Posterior cingulate gyrus (tissue), 11 donors: ENCODE data around the gene NUMB.
A peak's percentile ranks its signal among the peaks of the same experiment; 100 is the strongest.

Source experiments
- DNase-seq, 10 donors: peaks; one replicate each; pipeline versions ENCODE4 v3.0.0 to v3.0.0-alpha.2; 2020 to 2021; ENCODE audit warnings: mixed read lengths in 3 of 10
- intact Hi-C: fragments of 100-400 bp; cut with DNase I; formaldehyde crosslinking; loops from one replicate; pipeline ENCODE4 v1.15.1; 2023

NUMB gene

GRCh38 chr14:73467377-73467776 is 9.0 kb upstream of the NUMB start:
- DNase-seq = no peak
- intact Hi-C loops = no loop called here

- DNase-seq = no peak
- intact Hi-C loops = no loop called here
Observed at GRCh38 chr14:73466861-73467260, 8.5 kb upstream of the NUMB start.

- DNase-seq = no peak
- intact Hi-C loops = no loop called here
Observed at GRCh38 chr14:73465823-73466532, 7.6 kb upstream of the NUMB start.

GRCh38 chr14:73463411-73463810 is 5.1 kb upstream of the NUMB start:
- no peak for DNase-seq
- intact Hi-C loops = no loop called here

- intact Hi-C loops = no loop called here
Observed at GRCh38 chr14:73462815-73463214, 4.5 kb upstream of the NUMB start.

GRCh38 chr14:73462048-73462715 is 3.8 kb upstream of the NUMB start:
- DNase-seq = peak; percentile 35 to 94 (median 63)
- intact Hi-C loops = no loop called here

More at GRCh38 chr14:73462815-73463214, 4.5 kb upstream of the NUMB start:
- no peak for DNase-seq

GRCh38 chr14:73461478-73462047 is 3.2 kb upstream of the NUMB start:
- intact Hi-C loops = no loop called here
- DNase-seq = no peak

GRCh38 chr14:73460691-73461127 is 2.4 kb upstream of the NUMB start:
- no peak for DNase-seq
- intact Hi-C loops = no loop called here

- no peak for DNase-seq
- intact Hi-C loops = no loop called here
Observed at GRCh38 chr14:73459959-73460358, 1.6 kb upstream of the NUMB start.

- peak in 5 of 10 donors; percentile 20 to 86 (median 77) for DNase-seq
- intact Hi-C loops = no loop called here
Observed at GRCh38 chr14:73457924-73458182, 493 bp downstream of the NUMB start.

GRCh38 chr14:73457041-73457923 is 1.1 kb downstream of the NUMB start:
- intact Hi-C loops = no loop called here
- DNase-seq = peak in 6 of 10 donors; percentile 31 to 89 (median 56)

GRCh38 chr14:73455294-73455693 is 3.1 kb downstream of the NUMB start:
- DNase-seq = no peak
- intact Hi-C loops = no loop called here

- intact Hi-C loops = no loop called here
- DNase-seq = no peak
Observed at GRCh38 chr14:73452341-73453186, 5.8 kb downstream of the NUMB start.

GRCh38 chr14:73443758-73444157 is 14.6 kb downstream of the NUMB start:
- intact Hi-C loops = no loop called here
- DNase-seq = no peak

GRCh38 chr14:73441286-73441685 is 17.1 kb downstream of the NUMB start:
- no peak for DNase-seq
- intact Hi-C loops = no loop called here

GRCh38 chr14:73438993-73439392 is 19.4 kb downstream of the NUMB start:
- DNase-seq = no peak
- intact Hi-C loops = no loop called here

GRCh38 chr14:73437206-73437605 is 21.1 kb downstream of the NUMB start:
- no peak for DNase-seq
- intact Hi-C loops = no loop called here

- no peak for DNase-seq
- intact Hi-C loops = no loop called here
Observed at GRCh38 chr14:73432124-73432523, 26.2 kb downstream of the NUMB start.

GRCh38 chr14:73428353-73428824 is 30.0 kb downstream of the NUMB start:
- DNase-seq = no peak
- intact Hi-C loops = no loop called here
